Osteoblast (primary cell): ENCODE results near the gene HGF. TPM values are rescaled to one million over a fixed set of nuclear protein-coding genes. Genes with fewer than 3 reads are reported as not detected.
A peak's percentile ranks its signal among the peaks of the same experiment; 100 is the strongest.
"Not testable (repeated sequence)": the region's sequence is repeated elsewhere in the genome, so short reads cannot be mapped to it uniquely, and the experiment has no call there.

Experiments
- DNase-seq: peaks from one replicate; pipeline ENCODE4 v3.0.0; 2011; ENCODE audit warnings: low spot score, mixed read lengths; ENCODE audit not compliant: insufficient read length; ENCODE audit errors: missing footprints
- H2AFZ ChIP-seq: 2 replicates; pipeline ENCODE4 v1.6.0; 2011; ENCODE audit warnings: mild to moderate bottlenecking, low read length
- H3K27ac ChIP-seq: 2 replicates; pipeline ENCODE4 v1.5.1; 2011; ENCODE audit warnings: mild to moderate bottlenecking, low read depth, low read length, moderate library complexity
- H3K27me3 ChIP-seq: 2 replicates; pipeline ENCODE4 v1.6.0; 2012; ENCODE audit warnings: mild to moderate bottlenecking, control low read depth, inconsistent platforms, low read length, moderate library complexity; ENCODE audit not compliant: insufficient read depth
- H3K36me3 ChIP-seq: 2 replicates; pipeline ENCODE4 v1.5.1; 2011; ENCODE audit warnings: mild to moderate bottlenecking, low read length, control low read depth, moderate library complexity; ENCODE audit not compliant: insufficient read depth
- H3K4me1 ChIP-seq: 2 replicates; pipeline ENCODE4 v1.5.1; 2011; ENCODE audit warnings: mild to moderate bottlenecking, low read length, control low read depth, moderate library complexity; ENCODE audit not compliant: insufficient read depth
- H3K4me2 ChIP-seq: 2 replicates; pipeline ENCODE4 v1.6.0; 2011; ENCODE audit warnings: mild to moderate bottlenecking, low read length; ENCODE audit not compliant: insufficient read depth
- H3K4me3 ChIP-seq: fragments of 200-600 bp; sonication (generic); 3 replicates; pipeline ENCODE4 v1.5.1; 2012; ENCODE audit warnings: mild to moderate bottlenecking, low read length, inconsistent platforms; ENCODE audit not compliant: insufficient read depth
- H3K79me2 ChIP-seq: 2 replicates; pipeline ENCODE4 v1.6.0; 2012; ENCODE audit warnings: mild to moderate bottlenecking, low read length, control low read depth, inconsistent platforms; ENCODE audit not compliant: insufficient read depth
- H3K9me3 ChIP-seq: 2 replicates; pipeline ENCODE4 v1.5.1; 2011; ENCODE audit warnings: low read depth, low read length, control low read depth
- H4K20me1 ChIP-seq: 2 replicates; pipeline ENCODE4 v1.6.0; 2012; ENCODE audit warnings: mild to moderate bottlenecking, low read length, control low read depth; ENCODE audit not compliant: insufficient read depth
- CTCF ChIP-seq: IDR thresholded peaks from 2 replicates; pipeline ENCODE4 v1.5.1; 2011; ENCODE audit warnings: mild to moderate bottlenecking, low read depth, low read length, moderate library complexity; ENCODE audit errors: extremely low read depth
- total RNA-seq: library from RNA; depleted of rRNA; stranded (reverse); fragments of >200 nt; gene quantifications from 2 replicates; pipeline ENCODE4 v1.2.3, GENCODE V29; 2012

Gene HGF
- total RNA-seq, 1 donor: 41.3 TPM

DNA sequence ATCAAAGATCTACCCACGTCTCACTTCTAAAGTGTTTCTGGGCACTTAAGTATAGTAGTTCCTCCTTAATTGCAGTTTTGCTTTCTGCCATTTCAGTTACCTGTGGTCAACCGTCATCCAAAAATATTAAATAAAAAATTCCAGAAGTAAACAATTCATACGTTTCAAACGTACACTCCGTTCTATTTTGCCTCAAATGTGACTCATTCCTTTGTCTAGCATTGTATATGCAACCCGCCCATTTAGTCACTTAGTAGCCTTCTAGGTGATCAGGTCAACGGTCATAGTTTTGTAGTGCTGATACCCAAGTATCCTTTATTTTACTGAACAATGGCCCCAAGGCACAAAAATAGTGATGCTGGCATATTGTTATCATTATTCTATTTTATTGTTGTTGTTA is 33.8 kb downstream of the HGF start:
- Histone ChIP-seq H4K20me1 (no peaks in the 10 kb centered on the region), H3K4me3 (no peak overlapping the region), H3K4me2 (no peak overlapping the region), H3K27ac (no peak overlapping the region), H2AFZ (no peak overlapping the region), H3K36me3 (peaks cover 11% of the 10 kb centered on the region), H3K79me2 (no peaks in the 10 kb centered on the region), H3K4me1 (no peaks in the 10 kb centered on the region), H3K27me3 (no peaks in the 10 kb centered on the region), H3K9me3 (no peaks in the 10 kb centered on the region)
- TF ChIP-seq CTCF: no peak
- DNase-seq: no peak

GRCh38 chr7:81725812-81726127 is 44.1 kb downstream of the HGF start:
- Histone ChIP-seq H3K9me3 (no peaks in the 10 kb centered on the region), H2AFZ (peak overlapping the region; percentile 38), H3K4me1 (peaks cover 19% of the 10 kb centered on the region), H4K20me1 (no peaks in the 10 kb centered on the region), H3K4me3 (peak overlapping the region; percentile 1), H3K27ac (peak overlapping the region; percentile 80), H3K27me3 (no peaks in the 10 kb centered on the region), H3K4me2 (peak overlapping the region; percentile 62), H3K36me3 (peaks cover 11% of the 10 kb centered on the region), H3K79me2 (no peaks in the 10 kb centered on the region)
- TF ChIP-seq CTCF: no peak
- DNase-seq: peak; percentile 86

DNA sequence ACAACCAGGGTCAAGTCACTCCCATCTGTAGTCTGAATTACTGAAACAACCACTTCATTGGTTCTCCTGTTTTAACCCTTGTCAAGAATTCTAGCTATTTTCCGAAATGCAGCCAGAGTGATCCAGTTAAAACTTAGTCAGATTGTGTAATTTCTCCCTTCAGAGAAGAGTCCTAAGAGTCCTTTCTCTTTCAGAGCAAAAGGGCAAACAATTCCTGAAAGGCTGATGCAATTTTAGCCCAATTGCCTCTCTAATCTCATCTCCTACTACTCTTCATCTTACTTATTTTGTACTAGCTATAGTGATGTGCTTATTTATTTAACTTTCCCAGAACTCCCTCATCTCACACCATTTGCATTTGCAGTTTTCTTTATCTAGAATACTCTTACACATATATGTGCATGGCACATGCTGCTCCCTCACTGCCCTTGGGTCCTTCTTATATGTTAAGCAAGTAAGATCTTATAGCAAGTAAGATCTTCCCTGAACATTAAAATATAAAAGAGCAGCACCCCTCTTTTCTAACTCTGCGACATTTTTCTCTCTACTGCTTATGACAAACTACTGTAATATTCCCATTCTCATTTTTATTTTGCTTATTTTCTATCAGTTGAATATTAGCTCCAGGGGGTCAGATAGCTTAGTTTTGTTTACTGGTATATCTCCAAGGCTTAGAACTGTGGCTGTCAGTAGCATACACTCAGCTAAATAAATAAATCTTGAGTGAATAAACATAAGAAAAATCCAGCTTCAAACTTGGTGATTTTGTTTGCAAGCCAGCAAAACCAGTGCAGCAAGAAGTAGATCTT is 44.6 kb downstream of the HGF start:
- no peaks in the 10 kb centered on the region for H3K9me3 ChIP-seq
- peak overlapping the region; percentile 62 for H3K4me2 ChIP-seq
- H2AFZ ChIP-seq: no peak overlapping the region
- H3K27me3 ChIP-seq: no peaks in the 10 kb centered on the region
- peaks cover 19% of the 10 kb centered on the region for H3K4me1 ChIP-seq
- H3K27ac ChIP-seq: peak overlapping the region; percentile 80
- H4K20me1 ChIP-seq: no peaks in the 10 kb centered on the region
- peaks cover 11% of the 10 kb centered on the region for H3K36me3 ChIP-seq
- no peak for TF ChIP-seq CTCF
- H3K79me2 ChIP-seq: no peaks in the 10 kb centered on the region
- no peak for DNase-seq
- peak overlapping the region; percentile 1 for H3K4me3 ChIP-seq

- not testable (repeated sequence) for DNase-seq, H3K79me2 ChIP-seq, H4K20me1 ChIP-seq, H3K27ac ChIP-seq, H3K9me3 ChIP-seq, H3K27me3 ChIP-seq, H3K4me2 ChIP-seq, H3K4me3 ChIP-seq, H2AFZ ChIP-seq
- peaks cover 16% of the 10 kb centered on the region for H3K4me1 ChIP-seq
- H3K36me3 ChIP-seq: peaks cover 16% of the 10 kb centered on the region
Measured at GRCh38 chr7:81722250-81722649, 47.6 kb downstream of the HGF start.
